WTC11 (cell line): Measurements from ENCODE around the gene C13orf46.

ENCODE experiments used
- ATF2 ChIP-seq: sonication (generic); formaldehyde crosslinking; IDR thresholded peaks from 2 replicates; pipeline ENCODE4 v1.8.1; 2022; ENCODE audit warnings: low read depth, missing genetic modification reagents, borderline replicate concordance
- ATF6 ChIP-seq: sonication (generic); formaldehyde crosslinking; IDR thresholded peaks from 2 replicates; pipeline ENCODE4 v1.8.1; 2023; ENCODE audit warnings: mild to moderate bottlenecking, missing genetic modification reagents
- CTCF ChIP-seq: fragments of 200-600 bp; IDR thresholded peaks from 2 replicates; pipeline ENCODE4 v1.8.0; 2022; ENCODE audit warnings: antibody characterized with exemption
- JUN ChIP-seq: sonication (generic); formaldehyde crosslinking; IDR thresholded peaks from 2 replicates; pipeline ENCODE4 v1.8.0; 2023; ENCODE audit warnings: mild to moderate bottlenecking, missing genetic modification reagents
- MAX ChIP-seq: sonication (generic); formaldehyde crosslinking; IDR thresholded peaks from 2 replicates; pipeline ENCODE4 v1.8.0; 2022; ENCODE audit warnings: mild to moderate bottlenecking, missing genetic modification reagents
- MXD4 ChIP-seq: fragments of 250-450 bp; sonication (Bioruptor Pico); IDR thresholded peaks from 2 replicates; pipeline ENCODE4 v1.8.0; 2021; ENCODE audit warnings: mild to moderate bottlenecking, moderate library complexity, borderline replicate concordance
- MYBL2 ChIP-seq: sonication (generic); formaldehyde crosslinking; IDR thresholded peaks from 2 replicates; pipeline ENCODE4 v1.8.1; 2023; ENCODE audit warnings: mild to moderate bottlenecking, moderate library complexity, missing genetic modification reagents
- PRDM15 ChIP-seq: sonication (generic); formaldehyde crosslinking; IDR thresholded peaks from 2 replicates; pipeline ENCODE4 v1.8.0; 2022; ENCODE audit warnings: missing genetic modification reagents
- SMAD3 ChIP-seq: sonication (generic); formaldehyde crosslinking; IDR thresholded peaks from 2 replicates; pipeline ENCODE4 v1.8.0; 2022; ENCODE audit warnings: missing genetic modification reagents, mild to moderate bottlenecking, borderline replicate concordance
- SP1 ChIP-seq: sonication (generic); formaldehyde crosslinking; conservative IDR thresholded peaks from 2 replicates; pipeline ENCODE4 v1.8.1; 2022; ENCODE audit warnings: missing genetic modification reagents
- USF2 ChIP-seq: sonication (generic); formaldehyde crosslinking; IDR thresholded peaks from 2 replicates; pipeline ENCODE4 v1.8.1; 2023; ENCODE audit warnings: mild to moderate bottlenecking, missing genetic modification reagents, moderate library complexity

GRCh38 chr13:114011226-114011625 is 37.4 kb upstream of the C13orf46 start:
- TF ChIP-seq CTCF (no peak), USF2 (CRISPR knock-in tag) (no peak), PRDM15 (no peak), ATF2 (CRISPR knock-in tag) (no peak), MAX (no peak), ATF6 (CRISPR knock-in tag) (no peak), SMAD3 (no peak), SP1 (CRISPR knock-in tag) (no peak), MYBL2 (CRISPR knock-in tag) (no peak), MXD4 (CRISPR knock-in tag) (no peak), JUN (CRISPR knock-in tag) (no peak)
